H1 (cell line): ENCODE measurements around the gene CKS1B. TPM values are rescaled to one million over a fixed set of nuclear protein-coding genes. Genes with fewer than 3 reads are reported as not detected.
A peak's percentile ranks its signal among the peaks of the same experiment; 100 is the strongest.

Source experiments
- CTCF ChIA-PET: fragments of 300-600 bp; sonication (Branson Sonifier 250); formaldehyde crosslinking; loops from one replicate; lab custom pipeline; 2021; ENCODE audit not compliant: partially characterized antibody; lab: Charles Lee
- POLR2A ChIA-PET: fragments of 300-600 bp; sonication (Branson Sonifier 250); formaldehyde crosslinking; loops from one replicate; lab custom pipeline; 2021; ENCODE audit warnings: inconsistent platforms; ENCODE audit not compliant: partially characterized antibody; lab: Charles Lee
- DNase-seq, 2 experiments: peaks; one replicate each; pipeline versions ENCODE4 v3.0.0 to v3.0.0-alpha.2; 2010 to 2022; ENCODE audit warnings: low spot score in 2 of 2, low read depth in 1 of 2, mixed read lengths in 1 of 2
- FAIRE-seq: peaks from 2 replicates; lab custom pipeline; 2011; peaks lifted over from hg19 to GRCh38; lab: Jason Lieb, UNC
- H2AFZ ChIP-seq: 2 replicates; pipeline ENCODE4 v1.8.1; 2012; ENCODE audit warnings: low read length, inconsistent platforms
- H2AK5ac ChIP-seq: 2 replicates; pipeline ENCODE4 v1.6.1; 2013; ENCODE audit warnings: low read depth, low read length
- H2BK120ac ChIP-seq: replicated peaks from 2 replicates; pipeline ENCODE3; 2013; ENCODE audit warnings: low read depth, low read length, inconsistent platforms
- H2BK12ac ChIP-seq: 2 replicates; pipeline ENCODE4 v1.6.1; 2013; ENCODE audit warnings: low read depth, low read length
- H2BK15ac ChIP-seq: 2 replicates; pipeline ENCODE4 v1.6.1; 2013; ENCODE audit warnings: low read length
- H2BK20ac ChIP-seq: 2 replicates; pipeline ENCODE4 v1.6.1; 2013; ENCODE audit warnings: low read length
- H2BK5ac ChIP-seq: 2 replicates; pipeline ENCODE4 v1.6.1; 2013; ENCODE audit warnings: low read depth, low read length
- H3K14ac ChIP-seq: 2 replicates; pipeline ENCODE4 v1.6.1; 2013; ENCODE audit warnings: inconsistent platforms; ENCODE audit not compliant: insufficient read length
- H3K18ac ChIP-seq: 2 replicates; pipeline ENCODE4 v1.6.1; 2013; ENCODE audit warnings: low read length; ENCODE audit errors: extremely low read depth
- H3K23ac ChIP-seq: 2 replicates; pipeline ENCODE4 v1.6.1; 2013; ENCODE audit warnings: inconsistent platforms; ENCODE audit not compliant: insufficient read length
- H3K23me2 ChIP-seq: 2 replicates; pipeline ENCODE4 v1.6.1; 2013; ENCODE audit warnings: low read depth, low read length
- H3K27ac ChIP-seq: 2 replicates; pipeline ENCODE4 v1.6.1; 2011; ENCODE audit warnings: low read depth, low read length, inconsistent platforms
- H3K27me3 ChIP-seq, 4 experiments: replicated peaks in 1 of 4; 1 replicate in 1 of 4; 2 replicates in 3 of 4; pipeline versions ENCODE4 v1.6.1 to v1.8.1; 2011 to 2013; ENCODE audit warnings: low read length in 3 of 4, mild to moderate bottlenecking in 3 of 4, inconsistent platforms in 2 of 4, mixed read lengths in 2 of 4, moderate library complexity in 1 of 4; ENCODE audit not compliant: control insufficient read depth in 3 of 4, insufficient read depth in 3 of 4; ENCODE audit errors: extremely low read depth in 1 of 4
- H3K36me3 ChIP-seq, 4 experiments: 2 replicates each; pipeline versions ENCODE4 v1.6.1 to v1.8.1; 2011 to 2013; ENCODE audit warnings: mild to moderate bottlenecking in 4 of 4, low read length in 3 of 4, moderate library complexity in 2 of 4, control low read depth in 1 of 4, inconsistent platforms in 1 of 4; ENCODE audit not compliant: insufficient read depth in 4 of 4, control insufficient read depth in 2 of 4
- H3K4ac ChIP-seq: replicated peaks from 2 replicates; pipeline ENCODE3; 2013; ENCODE audit warnings: low read length, low read depth, mixed read lengths, inconsistent platforms; ENCODE audit not compliant: insufficient read length
- H3K4me1 ChIP-seq, 4 experiments: replicated peaks in 1 of 4; 1 replicate in 1 of 4; 2 replicates in 3 of 4; pipeline versions ENCODE4 v1.6.1 to v1.8.1; 2011 to 2013; ENCODE audit warnings: low read length in 3 of 4, inconsistent platforms in 2 of 4, mixed read lengths in 1 of 4; ENCODE audit not compliant: insufficient read depth in 4 of 4, control insufficient read depth in 3 of 4
- H3K4me2 ChIP-seq, 2 experiments: 2 replicates each; pipeline versions ENCODE4 v1.6.1 to v1.8.1; 2011 to 2013; ENCODE audit warnings: low read depth in 2 of 2, low read length in 2 of 2, control low read depth in 1 of 2, inconsistent platforms in 1 of 2, mild to moderate bottlenecking in 1 of 2; ENCODE audit not compliant: insufficient read depth in 1 of 2
- H3K4me3 ChIP-seq, 4 experiments: fragments of 200-600, 300-600 bp in 1 of 4; sonication (generic), shearing (Covaris generic), sonication (Bioruptor Twin) in 1 of 4; 2 replicates each; pipeline versions ENCODE4 v1.5.1 to v1.8.1; 2011 to 2016; ENCODE audit warnings: low read length in 4 of 4, low read depth in 3 of 4, control low read depth in 2 of 4, inconsistent platforms in 2 of 4, mild to moderate bottlenecking in 2 of 4, mixed read lengths in 1 of 4, moderate library complexity in 1 of 4; ENCODE audit not compliant: insufficient read depth in 2 of 4; ENCODE audit errors: extremely low read depth in 1 of 4
- H3K56ac ChIP-seq: replicated peaks from 2 replicates; pipeline ENCODE3; 2013; ENCODE audit warnings: low read depth, mild to moderate bottlenecking, mixed read lengths, low read length, inconsistent platforms; ENCODE audit not compliant: insufficient read length
- H3K79me1 ChIP-seq: 2 replicates; pipeline ENCODE4 v1.6.1; 2013; ENCODE audit warnings: low read depth, low read length, control low read depth
- H3K79me2 ChIP-seq, 2 experiments: 2 replicates each; pipeline versions ENCODE4 v1.6.1 to v1.8.1; 2012 to 2013; ENCODE audit warnings: low read length in 2 of 2, mild to moderate bottlenecking in 2 of 2, inconsistent platforms in 1 of 2; ENCODE audit not compliant: insufficient read depth in 2 of 2, control insufficient read depth in 1 of 2
- H3K9ac ChIP-seq, 4 experiments: replicated peaks in 1 of 4; 1 replicate in 1 of 4; 2 replicates in 3 of 4; pipeline versions ENCODE4 v1.6.1 to v1.8.1; 2011 to 2013; ENCODE audit warnings: low read depth in 3 of 4, low read length in 3 of 4, control low read depth in 2 of 4, mild to moderate bottlenecking in 2 of 4, moderate library complexity in 2 of 4, inconsistent platforms in 1 of 4; ENCODE audit errors: extremely low read depth in 1 of 4
- H3K9me3 ChIP-seq, 2 experiments: 2 replicates each; pipeline versions ENCODE4 v1.6.1 to v1.8.1; 2012 to 2013; ENCODE audit warnings: mild to moderate bottlenecking in 2 of 2, moderate library complexity in 2 of 2, control low read depth in 1 of 2, inconsistent platforms in 1 of 2, low read depth in 1 of 2, low read length in 1 of 2, mixed read lengths in 1 of 2; ENCODE audit not compliant: insufficient read depth in 2 of 2
- H4K20me1 ChIP-seq, 2 experiments: replicated peaks in 1 of 2; 2 replicates each; pipeline versions ENCODE3 to v1.8.1; 2011 to 2013; ENCODE audit warnings: inconsistent platforms in 2 of 2, low read length in 2 of 2, mild to moderate bottlenecking in 1 of 2; ENCODE audit not compliant: insufficient read depth in 2 of 2, control insufficient read depth in 1 of 2
- H4K5ac ChIP-seq: 2 replicates; pipeline ENCODE4 v1.6.1; 2013; ENCODE audit warnings: low read length, low read depth, mixed read lengths, inconsistent platforms; ENCODE audit not compliant: insufficient read length
- H4K8ac ChIP-seq: 2 replicates; pipeline ENCODE4 v1.8.0; 2013; ENCODE audit warnings: mild to moderate bottlenecking, moderate library complexity, low read length, inconsistent platforms; ENCODE audit not compliant: insufficient read depth; ENCODE audit errors: extremely low read depth
- H4K91ac ChIP-seq: replicated peaks from 2 replicates; pipeline ENCODE3; 2013; ENCODE audit warnings: low read length, mixed read lengths, inconsistent platforms; ENCODE audit not compliant: insufficient read length
- BRCA1 ChIP-seq: IDR thresholded peaks from 2 replicates; pipeline ENCODE4 v1.6.1; 2012; ENCODE audit warnings: low read depth, low read length, improper control_type of control experiment
- CHD2 ChIP-seq: IDR thresholded peaks from 2 replicates; pipeline ENCODE4 v1.6.1; 2012; ENCODE audit warnings: low read length, improper control_type of control experiment
- CTBP2 ChIP-seq: IDR thresholded peaks from 2 replicates; pipeline ENCODE4 v1.7.0; 2011; ENCODE audit warnings: borderline replicate concordance, mild to moderate bottlenecking, moderate library complexity, mixed read lengths, low read length; ENCODE audit not compliant: insufficient read depth, insufficient read length
- EZH2 ChIP-seq: fragments of 200-600 bp; sonication (generic); IDR thresholded peaks from 2 replicates; pipeline ENCODE4 v1.7.1; 2012; ENCODE audit warnings: low read depth, mild to moderate bottlenecking, moderate library complexity, low read length, inconsistent platforms; ENCODE audit not compliant: severe bottlenecking
- SAP30 ChIP-seq: fragments of 300-600 bp; sonication (generic); IDR thresholded peaks from 2 replicates; pipeline ENCODE4 v1.7.1; 2012; ENCODE audit warnings: low read length, moderate library complexity, mild to moderate bottlenecking, inconsistent platforms; ENCODE audit not compliant: insufficient read depth, insufficient replicate concordance
- SP1 ChIP-seq: IDR thresholded peaks from 2 replicates; pipeline ENCODE4 v1.6.1; 2011; ENCODE audit warnings: low read depth, low read length
- SP4 ChIP-seq: IDR thresholded peaks from 2 replicates; pipeline ENCODE4 v1.6.1; 2012; ENCODE audit warnings: low read length, inconsistent platforms
- SUZ12 ChIP-seq: fragments of 200-600 bp; sonication (generic); IDR thresholded peaks from 2 replicates; pipeline ENCODE4 v1.6.1; 2012; ENCODE audit warnings: mild to moderate bottlenecking, inconsistent platforms, low read length, moderate library complexity, mixed read lengths
- TAF1 ChIP-seq: IDR thresholded peaks from 2 replicates; pipeline ENCODE4 v1.6.1; 2011; ENCODE audit warnings: mild to moderate bottlenecking, low read depth, low read length
- YY1 ChIP-seq: IDR thresholded peaks from 2 replicates; pipeline ENCODE4 v1.6.1; 2011; ENCODE audit warnings: low read depth, mild to moderate bottlenecking, low read length
- ZNF274 ChIP-seq: IDR thresholded peaks from 2 replicates; pipeline ENCODE4 v1.7.0; 2012; ENCODE audit warnings: low read length, borderline replicate concordance; ENCODE audit errors: extremely low read depth
- WGBS, 2 experiments: shearing (Covaris generic) in 1 of 2; methylation state at CpG; one replicate each; pipeline versions ENCODE4 v1.1.6 to v1.1.7; 2013 to 2015; ENCODE audit warnings: low lambda C conversion rate in 2 of 2, mixed read lengths in 2 of 2, inconsistent platforms in 1 of 2, low coverage in 1 of 2, missing lambda C conversion rate in 1 of 2; ENCODE audit not compliant: insufficient replicate concordance in 2 of 2, insufficient coverage in 1 of 2, insufficient read length in 1 of 2; ENCODE audit errors: extremely low coverage in 1 of 2, missing lambda C conversion rate in 1 of 2; 5-methylcytosine and 5-hydroxymethylcytosine counted together
- polyA plus RNA-seq, 7 experiments: library from polyadenylated mRNA; depleted of rRNA in 3 of 7; stranded (reverse) in 5 of 7; unstranded in 2 of 7; fragments of >200 nt in 5 of 7; fragments of 200-250 nt in 2 of 7; gene quantifications; 1 replicate in 5 of 7; 2 replicates in 1 of 7; 4 replicates in 1 of 7; pipeline versions ENCODE4 v1.2.1 to v1.2.3, GENCODE V29; 2011 to 2013; ENCODE audit warnings: missing spikeins in 2 of 7, mixed read lengths in 2 of 7
- total RNA-seq: library from RNA; stranded (reverse); fragmentation: NEBNext Ultra II Directional; extraction: Animal tissue kit (Norgen Biotek cat#: 25700); gene quantifications from 2 replicates; pipeline ENCODE4 v1.2.1, GENCODE V29; 2021
- TF ChIP-seq, protein P1 (sequence below): IDR thresholded peaks from 2 replicates; pipeline ENCODE4 v1.6.1; 2011; ENCODE audit warnings: low read depth, mild to moderate bottlenecking, low read length; ENCODE audit not compliant: insufficient read depth

Gene CKS1B
- total and polyA plus RNA-seq, 2 of the 8 experiments (the other 6 are each of a cell fraction or from before 2014, with no cell fraction given) = 294 to 1,025 TPM

DNA sequence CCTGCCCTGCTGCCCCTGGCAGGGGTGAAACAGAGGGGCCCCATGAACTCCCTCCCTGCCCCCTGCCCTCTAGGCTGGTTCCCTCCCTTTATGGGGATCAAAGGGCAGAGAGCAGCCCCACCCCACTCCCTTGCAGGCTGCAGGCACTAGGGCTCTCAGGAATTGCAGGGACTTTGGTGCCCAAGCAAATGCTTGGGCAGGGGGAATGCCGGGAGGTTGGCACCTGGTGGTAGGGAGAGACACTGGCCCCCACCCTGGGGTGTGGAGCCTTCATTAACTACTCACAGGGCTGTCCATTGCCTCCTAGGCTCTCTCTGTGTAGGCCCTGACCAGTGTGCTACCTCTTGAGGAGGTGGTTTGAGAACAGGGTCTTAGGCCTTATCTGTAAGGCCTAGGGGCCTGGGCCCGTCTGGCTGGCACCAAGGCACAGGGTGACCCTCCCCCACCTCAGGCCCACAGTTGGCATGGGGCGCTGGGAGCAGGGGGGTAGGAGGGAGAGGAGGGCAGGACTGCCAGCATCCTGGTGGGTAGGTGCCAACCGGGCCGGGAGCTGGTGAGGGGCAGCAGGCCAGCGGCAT lies 32.9 kb downstream of the CKS1B start:
- Histone ChIP-seq H2BK5ac (no peak overlapping the region), H3K4ac (no peak overlapping the region), H3K4me3 (no peak overlapping the region), H3K56ac (no peak overlapping the region), H2AK5ac (no peak overlapping the region), H3K18ac (no peak overlapping the region), H3K79me1 (peaks cover 17% of the 10 kb centered on the region), H2BK20ac (no peak overlapping the region), H4K91ac (no peak overlapping the region), H3K9ac (no peak overlapping the region), H3K23me2 (peaks cover 5% of the 10 kb centered on the region; the same call in 1 of the 2 replicates), H2BK12ac (0 out of 2 replicates have a peak overlapping the region, but pooled peaks have one; percentile 39), H4K20me1 (peaks cover 0 to 17% of the 10 kb centered on the region in 2 experiments), H2BK15ac (peak overlapping the region; percentile 72; the same call in 1 of the 2 replicates), H3K79me2 (peaks cover 0 to 59% of the 10 kb centered on the region in 2 experiments; a peak in 3 of 4 replicates), H2BK120ac (no peak overlapping the region), H3K9me3 (no peaks in the 10 kb centered on the region), H3K36me3 (peaks cover 0 to 2% (median 0%) of the 10 kb centered on the region in 4 experiments; a peak in 2 of 8 replicates), H4K5ac (no peak overlapping the region), H4K8ac (peak overlapping the region; percentile 48; the same call in 1 of the 2 replicates), H3K23ac (no peak overlapping the region), H2AFZ (no peak overlapping the region), H3K14ac (no peak overlapping the region), H3K4me1 (peaks cover 7 to 57% (median 35%) of the 10 kb centered on the region in 4 experiments), H3K4me2 (no peak overlapping the region), H3K27me3 (no peaks in the 10 kb centered on the region), H3K27ac (no peak overlapping the region)
- CTCF ChIA-PET = interaction anchor here (0.5 to 18.6 kb wide), 17 partner anchors 9 to 235 kb away, joined by 3 to 354 read pairs (median 6); partner anchors contain the start of genes ADAM15, EFNA4, FLAD1 and LENEP
- POLR2A ChIA-PET = interaction anchor here (0.6 to 14.8 kb wide), 9 partner anchors 8 to 168 kb away, joined by 3 to 128 read pairs (median 5); partner anchors contain the start of genes ADAM15, CKS1B, FLAD1 and LENEP
- WGBS, 2 experiments = 86% methylated on average over 6 of the region's 6 CpGs; no CpG with 5 or more reads in 1 of the 2 experiments
- no peak for DNase-seq
- no peak for FAIRE-seq
- TF ChIP-seq SP1 = no peak
- TF ChIP-seq ZNF274 = no peak
- no peak for TF ChIP-seq TAF1
- TF ChIP-seq CTBP2 = no peak
- TF ChIP-seq SUZ12 = no peak
- no peak for TF ChIP-seq EZH2
- no peak for TF ChIP-seq BRCA1
- no peak for TF ChIP-seq YY1
- TF ChIP-seq SAP30 = no peak
- TF ChIP-seq CHD2 = no peak
- no peak for TF ChIP-seq SP4
- TF ChIP-seq, protein P1, sequence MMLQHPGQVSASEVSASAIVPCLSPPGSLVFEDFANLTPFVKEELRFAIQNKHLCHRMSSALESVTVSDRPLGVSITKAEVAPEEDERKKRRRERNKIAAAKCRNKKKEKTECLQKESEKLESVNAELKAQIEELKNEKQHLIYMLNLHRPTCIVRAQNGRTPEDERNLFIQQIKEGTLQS = no peak
